H1 (cell line): ENCODE measurements around the gene HOXD12. TPM values are rescaled to one million over a fixed set of nuclear protein-coding genes. Genes with fewer than 3 reads are reported as not detected.
A peak's percentile ranks its signal among the peaks of the same experiment; 100 is the strongest.

Experiments
- CTCF ChIA-PET: fragments of 300-600 bp; sonication (Branson Sonifier 250); formaldehyde crosslinking; loops from one replicate; lab custom pipeline; 2021; ENCODE audit not compliant: partially characterized antibody; lab: Charles Lee
- POLR2A ChIA-PET: fragments of 300-600 bp; sonication (Branson Sonifier 250); formaldehyde crosslinking; loops from one replicate; lab custom pipeline; 2021; ENCODE audit warnings: inconsistent platforms; ENCODE audit not compliant: partially characterized antibody; lab: Charles Lee
- DNase-seq, 2 experiments: peaks; one replicate each; pipeline versions ENCODE4 v3.0.0 to v3.0.0-alpha.2; 2010 to 2022; ENCODE audit warnings: low spot score in 2 of 2, low read depth in 1 of 2, mixed read lengths in 1 of 2
- FAIRE-seq: peaks from 2 replicates; lab custom pipeline; 2011; peaks lifted over from hg19 to GRCh38; lab: Jason Lieb, UNC
- H2AFZ ChIP-seq: 2 replicates; pipeline ENCODE4 v1.8.1; 2012; ENCODE audit warnings: low read length, inconsistent platforms
- H2AK5ac ChIP-seq: 2 replicates; pipeline ENCODE4 v1.6.1; 2013; ENCODE audit warnings: low read depth, low read length
- H2BK120ac ChIP-seq: replicated peaks from 2 replicates; pipeline ENCODE3; 2013; ENCODE audit warnings: low read depth, low read length, inconsistent platforms
- H2BK12ac ChIP-seq: 2 replicates; pipeline ENCODE4 v1.6.1; 2013; ENCODE audit warnings: low read depth, low read length
- H2BK15ac ChIP-seq: 2 replicates; pipeline ENCODE4 v1.6.1; 2013; ENCODE audit warnings: low read length
- H2BK20ac ChIP-seq: 2 replicates; pipeline ENCODE4 v1.6.1; 2013; ENCODE audit warnings: low read length
- H2BK5ac ChIP-seq: 2 replicates; pipeline ENCODE4 v1.6.1; 2013; ENCODE audit warnings: low read depth, low read length
- H3K14ac ChIP-seq: 2 replicates; pipeline ENCODE4 v1.6.1; 2013; ENCODE audit warnings: inconsistent platforms; ENCODE audit not compliant: insufficient read length
- H3K18ac ChIP-seq: 2 replicates; pipeline ENCODE4 v1.6.1; 2013; ENCODE audit warnings: low read length; ENCODE audit errors: extremely low read depth
- H3K23ac ChIP-seq: 2 replicates; pipeline ENCODE4 v1.6.1; 2013; ENCODE audit warnings: inconsistent platforms; ENCODE audit not compliant: insufficient read length
- H3K23me2 ChIP-seq: 2 replicates; pipeline ENCODE4 v1.6.1; 2013; ENCODE audit warnings: low read depth, low read length
- H3K27ac ChIP-seq: 2 replicates; pipeline ENCODE4 v1.6.1; 2011; ENCODE audit warnings: low read depth, low read length, inconsistent platforms
- H3K27me3 ChIP-seq, 4 experiments: replicated peaks in 1 of 4; 1 replicate in 1 of 4; 2 replicates in 3 of 4; pipeline versions ENCODE4 v1.6.1 to v1.8.1; 2011 to 2013; ENCODE audit warnings: low read length in 3 of 4, mild to moderate bottlenecking in 3 of 4, inconsistent platforms in 2 of 4, mixed read lengths in 2 of 4, moderate library complexity in 1 of 4; ENCODE audit not compliant: control insufficient read depth in 3 of 4, insufficient read depth in 3 of 4; ENCODE audit errors: extremely low read depth in 1 of 4
- H3K36me3 ChIP-seq, 4 experiments: 2 replicates each; pipeline versions ENCODE4 v1.6.1 to v1.8.1; 2011 to 2013; ENCODE audit warnings: mild to moderate bottlenecking in 4 of 4, low read length in 3 of 4, moderate library complexity in 2 of 4, control low read depth in 1 of 4, inconsistent platforms in 1 of 4; ENCODE audit not compliant: insufficient read depth in 4 of 4, control insufficient read depth in 2 of 4
- H3K4ac ChIP-seq: replicated peaks from 2 replicates; pipeline ENCODE3; 2013; ENCODE audit warnings: low read length, low read depth, mixed read lengths, inconsistent platforms; ENCODE audit not compliant: insufficient read length
- H3K4me1 ChIP-seq, 4 experiments: replicated peaks in 1 of 4; 1 replicate in 1 of 4; 2 replicates in 3 of 4; pipeline versions ENCODE4 v1.6.1 to v1.8.1; 2011 to 2013; ENCODE audit warnings: low read length in 3 of 4, inconsistent platforms in 2 of 4, mixed read lengths in 1 of 4; ENCODE audit not compliant: insufficient read depth in 4 of 4, control insufficient read depth in 3 of 4
- H3K4me2 ChIP-seq, 2 experiments: 2 replicates each; pipeline versions ENCODE4 v1.6.1 to v1.8.1; 2011 to 2013; ENCODE audit warnings: low read depth in 2 of 2, low read length in 2 of 2, control low read depth in 1 of 2, inconsistent platforms in 1 of 2, mild to moderate bottlenecking in 1 of 2; ENCODE audit not compliant: insufficient read depth in 1 of 2
- H3K4me3 ChIP-seq, 4 experiments: fragments of 200-600, 300-600 bp in 1 of 4; sonication (generic), shearing (Covaris generic), sonication (Bioruptor Twin) in 1 of 4; 2 replicates each; pipeline versions ENCODE4 v1.5.1 to v1.8.1; 2011 to 2016; ENCODE audit warnings: low read length in 4 of 4, low read depth in 3 of 4, control low read depth in 2 of 4, inconsistent platforms in 2 of 4, mild to moderate bottlenecking in 2 of 4, mixed read lengths in 1 of 4, moderate library complexity in 1 of 4; ENCODE audit not compliant: insufficient read depth in 2 of 4; ENCODE audit errors: extremely low read depth in 1 of 4
- H3K56ac ChIP-seq: replicated peaks from 2 replicates; pipeline ENCODE3; 2013; ENCODE audit warnings: low read depth, mild to moderate bottlenecking, mixed read lengths, low read length, inconsistent platforms; ENCODE audit not compliant: insufficient read length
- H3K79me1 ChIP-seq: 2 replicates; pipeline ENCODE4 v1.6.1; 2013; ENCODE audit warnings: low read depth, low read length, control low read depth
- H3K79me2 ChIP-seq, 2 experiments: 2 replicates each; pipeline versions ENCODE4 v1.6.1 to v1.8.1; 2012 to 2013; ENCODE audit warnings: low read length in 2 of 2, mild to moderate bottlenecking in 2 of 2, inconsistent platforms in 1 of 2; ENCODE audit not compliant: insufficient read depth in 2 of 2, control insufficient read depth in 1 of 2
- H3K9ac ChIP-seq, 4 experiments: replicated peaks in 1 of 4; 1 replicate in 1 of 4; 2 replicates in 3 of 4; pipeline versions ENCODE4 v1.6.1 to v1.8.1; 2011 to 2013; ENCODE audit warnings: low read depth in 3 of 4, low read length in 3 of 4, control low read depth in 2 of 4, mild to moderate bottlenecking in 2 of 4, moderate library complexity in 2 of 4, inconsistent platforms in 1 of 4; ENCODE audit errors: extremely low read depth in 1 of 4
- H3K9me3 ChIP-seq, 2 experiments: 2 replicates each; pipeline versions ENCODE4 v1.6.1 to v1.8.1; 2012 to 2013; ENCODE audit warnings: mild to moderate bottlenecking in 2 of 2, moderate library complexity in 2 of 2, control low read depth in 1 of 2, inconsistent platforms in 1 of 2, low read depth in 1 of 2, low read length in 1 of 2, mixed read lengths in 1 of 2; ENCODE audit not compliant: insufficient read depth in 2 of 2
- H4K20me1 ChIP-seq, 2 experiments: replicated peaks in 1 of 2; 2 replicates each; pipeline versions ENCODE3 to v1.8.1; 2011 to 2013; ENCODE audit warnings: inconsistent platforms in 2 of 2, low read length in 2 of 2, mild to moderate bottlenecking in 1 of 2; ENCODE audit not compliant: insufficient read depth in 2 of 2, control insufficient read depth in 1 of 2
- H4K5ac ChIP-seq: 2 replicates; pipeline ENCODE4 v1.6.1; 2013; ENCODE audit warnings: low read length, low read depth, mixed read lengths, inconsistent platforms; ENCODE audit not compliant: insufficient read length
- H4K8ac ChIP-seq: 2 replicates; pipeline ENCODE4 v1.8.0; 2013; ENCODE audit warnings: mild to moderate bottlenecking, moderate library complexity, low read length, inconsistent platforms; ENCODE audit not compliant: insufficient read depth; ENCODE audit errors: extremely low read depth
- H4K91ac ChIP-seq: replicated peaks from 2 replicates; pipeline ENCODE3; 2013; ENCODE audit warnings: low read length, mixed read lengths, inconsistent platforms; ENCODE audit not compliant: insufficient read length
- RBBP5 ChIP-seq: IDR thresholded peaks from 2 replicates; pipeline ENCODE4 v1.7.1; 2012; ENCODE audit warnings: low read depth, mild to moderate bottlenecking, inconsistent platforms, low read length, moderate library complexity, borderline replicate concordance
- RNF2 ChIP-seq: fragments of 200-900, 300-1000 bp; sonication (generic); IDR thresholded peaks from 2 replicates; pipeline ENCODE4 v1.7.1; 2016; ENCODE audit warnings: borderline replicate concordance, low read depth, mild to moderate bottlenecking, antibody characterized with exemption, low read length; ENCODE audit not compliant: poor library complexity, severe bottlenecking; ENCODE audit errors: missing control alignments
- RXRA ChIP-seq: IDR thresholded peaks from 2 replicates; pipeline ENCODE4 v1.6.1; 2011; ENCODE audit warnings: low read depth, mild to moderate bottlenecking, low read length, moderate library complexity; ENCODE audit not compliant: insufficient read depth
- SIRT6 ChIP-seq: IDR thresholded peaks from one replicate; pipeline ENCODE4 v1.7.1; 2012; ENCODE audit warnings: low read length, inconsistent platforms
- SRF ChIP-seq: IDR thresholded peaks from 2 replicates; pipeline ENCODE4 v1.6.1; 2011; ENCODE audit warnings: mild to moderate bottlenecking, low read depth, low read length, moderate library complexity
- WGBS, 2 experiments: shearing (Covaris generic) in 1 of 2; methylation state at CpG; one replicate each; pipeline versions ENCODE4 v1.1.6 to v1.1.7; 2013 to 2015; ENCODE audit warnings: low lambda C conversion rate in 2 of 2, mixed read lengths in 2 of 2, inconsistent platforms in 1 of 2, low coverage in 1 of 2, missing lambda C conversion rate in 1 of 2; ENCODE audit not compliant: insufficient replicate concordance in 2 of 2, insufficient coverage in 1 of 2, insufficient read length in 1 of 2; ENCODE audit errors: extremely low coverage in 1 of 2, missing lambda C conversion rate in 1 of 2; 5-methylcytosine and 5-hydroxymethylcytosine counted together
- polyA plus RNA-seq, 7 experiments: library from polyadenylated mRNA; depleted of rRNA in 3 of 7; stranded (reverse) in 5 of 7; unstranded in 2 of 7; fragments of >200 nt in 5 of 7; fragments of 200-250 nt in 2 of 7; gene quantifications; 1 replicate in 5 of 7; 2 replicates in 1 of 7; 4 replicates in 1 of 7; pipeline versions ENCODE4 v1.2.1 to v1.2.3, GENCODE V29; 2011 to 2013; ENCODE audit warnings: missing spikeins in 2 of 7, mixed read lengths in 2 of 7
- total RNA-seq: library from RNA; stranded (reverse); fragmentation: NEBNext Ultra II Directional; extraction: Animal tissue kit (Norgen Biotek cat#: 25700); gene quantifications from 2 replicates; pipeline ENCODE4 v1.2.1, GENCODE V29; 2021
- TF ChIP-seq, protein P1 (sequence below): IDR thresholded peaks from 2 replicates; pipeline ENCODE4 v1.6.1; 2012; ENCODE audit warnings: inconsistent platforms
- TF ChIP-seq, protein P2 (sequence below): IDR thresholded peaks from 2 replicates; pipeline ENCODE4 v1.6.1; 2011; ENCODE audit warnings: low read depth, mild to moderate bottlenecking, low read length; ENCODE audit not compliant: insufficient read depth

Gene HOXD12
- total and polyA plus RNA-seq, 2 of the 8 experiments (the other 6 are each of a cell fraction or from before 2014, with no cell fraction given) = not detected

GRCh38 chr2:176079831-176080539 lies 19.6 kb upstream of the HOXD12 start:
- Histone ChIP-seq H3K18ac (no peak overlapping the region), H2AFZ (no peak overlapping the region)
- no peak for FAIRE-seq
- TF ChIP-seq, protein P1, sequence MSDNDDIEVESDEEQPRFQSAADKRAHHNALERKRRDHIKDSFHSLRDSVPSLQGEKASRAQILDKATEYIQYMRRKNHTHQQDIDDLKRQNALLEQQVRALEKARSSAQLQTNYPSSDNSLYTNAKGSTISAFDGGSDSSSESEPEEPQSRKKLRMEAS = no peak
- TF ChIP-seq, protein P2, sequence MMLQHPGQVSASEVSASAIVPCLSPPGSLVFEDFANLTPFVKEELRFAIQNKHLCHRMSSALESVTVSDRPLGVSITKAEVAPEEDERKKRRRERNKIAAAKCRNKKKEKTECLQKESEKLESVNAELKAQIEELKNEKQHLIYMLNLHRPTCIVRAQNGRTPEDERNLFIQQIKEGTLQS = no peak; the same call in 1 of the 2 replicates
- TF ChIP-seq SRF (0 out of 2 replicates have a peak, but pooled peaks have one; percentile 14), RNF2 (no peak), RXRA (no peak), SIRT6 (no peak), RBBP5 (no peak)

More at GRCh38 chr2:176079831-176080539, 19.6 kb upstream of the HOXD12 start:
- H2BK12ac ChIP-seq = no peak overlapping the region; the same call in 1 of the 2 replicates
- H4K91ac ChIP-seq = no peak overlapping the region
- H4K5ac ChIP-seq = no peak overlapping the region
- no peaks in the 10 kb centered on the region for H3K79me1 ChIP-seq
- peak overlapping the region; percentile 81; the same call in 1 of the 2 replicates for H4K8ac ChIP-seq
- H3K4me1 ChIP-seq = peaks cover 0 to 29% (median 11%) of the 10 kb centered on the region in 4 experiments; a peak in 5 of 7 replicates
- no peak overlapping the region for H3K9ac ChIP-seq
- CTCF ChIA-PET = interaction anchor here (0.6 to 7.8 kb wide), 36 partner anchors 9 to 829 kb away, joined by 3 to 130 read pairs (median 4); partner anchors contain the start of genes HOXD11, HOXD12 and HOXD13
- 1% methylated on average over 65 of the region's 86 CpGs; no CpG with 5 or more reads in 1 of the 2 experiments for WGBS, 2 experiments
- peak overlapping the region; percentile 67 to 83 for H3K4me2 ChIP-seq
- H3K23ac ChIP-seq = no peak overlapping the region
- POLR2A ChIA-PET = interaction anchor here (0.6 to 2.5 kb wide), 2 partner anchors 18 to 35 kb away, joined by 3 to 8 read pairs; no protein-coding TSS in a partner anchor
- H2BK120ac ChIP-seq = no peak overlapping the region
- H3K4me3 ChIP-seq = peak overlapping the region; percentile 4 to 54 (median 20); a peak in 6 of 8 replicates
- H3K4ac ChIP-seq = no peak overlapping the region
- DNase-seq = peak in 1 of 2 experiments; percentile 92
- no peak overlapping the region for H2BK15ac ChIP-seq
- H3K27me3 ChIP-seq = peaks cover 85 to 98% (median 92%) of the 10 kb centered on the region in 4 experiments
- H3K27ac ChIP-seq = no peak overlapping the region
- H3K36me3 ChIP-seq = peaks cover 0 to 5% (median 0%) of the 10 kb centered on the region in 4 experiments; a peak in 1 of 8 replicates
- peaks cover 16 to 17% of the 10 kb centered on the region in 2 experiments for H4K20me1 ChIP-seq
- no peak overlapping the region for H2BK20ac ChIP-seq
- H3K14ac ChIP-seq = no peak overlapping the region
- H3K56ac ChIP-seq = no peak overlapping the region
- no peak overlapping the region for H2BK5ac ChIP-seq
- no peaks in the 10 kb centered on the region for H3K79me2 ChIP-seq
- H3K9me3 ChIP-seq = no peaks in the 10 kb centered on the region; a peak in 1 of 4 replicates
- H2AK5ac ChIP-seq = no peak overlapping the region
- peaks cover 6% of the 10 kb centered on the region; the same call in 1 of the 2 replicates for H3K23me2 ChIP-seq
